Heart right ventricle (tissue), 16 donors: ENCODE data around the gene CDX2. TPM values are rescaled to one million over a fixed set of nuclear protein-coding genes. Genes with fewer than 3 reads are reported as not detected.

Experiments
- ATAC-seq, 8 donors: fragments of 200-7000 bp; cut with Tn5 transposase; one replicate each; pipeline ENCODE4 v1.9.1; 2020; ENCODE audit warnings: mild to moderate bottlenecking in 8 of 8, moderate library complexity in 8 of 8, moderate number of reproducible peaks in 1 of 8
- DNase-seq, 2 donors: peaks; one replicate each; pipeline ENCODE4 v3.0.0-alpha.2; 2020
- H3K27ac ChIP-seq, 10 donors: fragments of 200-600 bp; sonication (generic) in 2 of 10; one replicate each; pipeline versions ENCODE4 v1.5.0 to v1.8.0; 2020 to 2022; ENCODE audit warnings: mild to moderate bottlenecking in 3 of 10
- H3K27me3 ChIP-seq, 7 donors: fragments of 200-600 bp; one replicate each; pipeline ENCODE4 v1.8.0; 2021 to 2022; ENCODE audit warnings: mild to moderate bottlenecking in 2 of 7
- H3K36me3 ChIP-seq, 9 donors: fragments of 200-600 bp; sonication (generic) in 1 of 9; one replicate each; pipeline versions ENCODE4 v1.5.0 to v1.8.0; 2020 to 2022; ENCODE audit warnings: mild to moderate bottlenecking in 2 of 9
- H3K4me1 ChIP-seq, 9 donors: fragments of 200-600 bp; sonication (generic) in 1 of 9; one replicate each; pipeline versions ENCODE4 v1.5.0 to v1.8.0; 2020 to 2022; ENCODE audit warnings: mild to moderate bottlenecking in 4 of 9
- H3K4me3 ChIP-seq, 10 donors: fragments of 200-600 bp; sonication (generic) in 2 of 10; one replicate each; pipeline versions ENCODE4 v1.5.0 to v1.8.0; 2020 to 2022; ENCODE audit warnings: mild to moderate bottlenecking in 7 of 10, moderate library complexity in 2 of 10
- H3K9me3 ChIP-seq, 11 donors: fragments of 200-600 bp in 10 of 11; sonication (generic) in 2 of 11; one replicate each; pipeline versions ENCODE4 v1.5.0 to v1.8.0; 2013 to 2022; ENCODE audit warnings: mild to moderate bottlenecking in 2 of 11, control low read depth in 1 of 11, moderate library complexity in 1 of 11
- WGBS, 2 donors: extraction: QIAGEN DNeasy Blood & Tissue Kit; methylation state at CpG; one replicate each; pipeline ENCODE4 v1.1.7; 2013; ENCODE audit warnings: inconsistent platforms in 1 of 2; 5-methylcytosine and 5-hydroxymethylcytosine counted together
- intact Hi-C, 10 donors: fragments of 100-400 bp; cut with DNase I; formaldehyde crosslinking; loops; one replicate each; pipeline versions ENCODE4 v1.11.1 to v1.14.2; 2022
- polyA plus RNA-seq, 2 donors: library from polyadenylated mRNA; stranded (reverse); fragments of 200-250 nt; gene quantifications; one replicate each; pipeline ENCODE4 v1.2.3, GENCODE V29; 2013
- total RNA-seq, 10 donors: library from RNA; stranded (reverse); fragmentation: NEBNext Ultra II Directional in 3 of 10; extraction: Animal tissue kit (Norgen Biotek cat#: 25700) in 3 of 10; gene quantifications; one replicate each; pipeline versions ENCODE4 v1.2.1 to v1.2.4, GENCODE V29; 2021 to 2023
- TF ChIP-seq, protein P1 (sequence below), 9 donors: fragments of 200-600 bp; sonication (generic) in 2 of 9; IDR thresholded peaks; one replicate each; pipeline versions ENCODE4 v1.5.0 to v1.8.0; 2021 to 2022; ENCODE audit warnings: antibody characterized with exemption in 9 of 9, mild to moderate bottlenecking in 5 of 9, moderate library complexity in 1 of 9
- donor health status: Arrhythmogenic right ventricular cardiomyopathy.
- donor health status: ischemic (EF 13 %, LVEDD 7.1; RV severe dilation, severe dysfunction).
- donor health status: healthy with polysubstance abuse.
- donor health status: DM: no; HTN: yes; CAD: no.
- donor health status: DM: no; HTN: no; CAD: no.
- donor health status: ischemic (EF 25% LVEDD 6.9; RV normal size, moderate dysfunction).
- donor health status: ischemic (EF 25% LVEDD 5.7; RV mildly dilated, moderate dysfunction).
- donor health status: healthy.
- donor health status: DM: yes; HTN: yes; CAD: no.
- donor health status: Ischemic cardiomyopathy.
- donor health status: ischemic (EF 35%, LVEDD 5.7; RV mildly dilated, moderate dysfunction).
- donor health status: nonischemic (EF 11% LVEDD 7.7; RV severe dilation, severe dysfunction).
- donor health status: DM: yes; HTN: yes; CAD: no.
- donor health status: PGD.
- donor health status: ischemic (EF 29% LVEDD 5.4; RV normal size, mild dysfunction).
- donor health status: nonischemic (EF 23%, LVEDD 6.1; RV moderate dilation, normal function).

The CDX2 gene
- total and polyA plus RNA-seq, 12 donors: not detected

DNA sequence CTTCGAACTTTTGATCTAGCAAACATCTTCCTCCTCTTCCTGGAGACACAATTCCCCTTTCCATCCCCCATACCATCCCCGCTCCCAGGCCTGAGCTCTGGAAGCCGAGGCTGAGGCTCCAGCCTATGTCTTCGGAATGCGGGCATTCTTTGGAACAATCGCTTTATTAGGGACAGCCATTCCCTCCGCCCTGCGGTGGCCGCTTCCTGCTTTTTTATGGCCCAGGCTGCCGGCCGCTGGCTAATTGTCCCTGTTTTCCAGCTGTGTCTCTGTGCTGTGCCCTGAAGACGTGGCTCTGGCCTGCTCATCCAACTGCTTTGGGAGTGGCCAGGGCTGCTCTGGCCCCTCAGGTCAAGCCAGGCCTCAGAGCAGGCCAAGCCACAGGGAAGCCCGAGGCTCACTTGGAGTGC is 2.1 kb upstream of the CDX2 start:
- 32 to 36% methylated on average over 13 of the region's 13 CpGs for WGBS, 2 donors
- Histone ChIP-seq H3K27me3 (peaks cover 67 to 100% (median 100%) of the 10 kb centered on the region in 7 donors), H3K27ac (no peak overlapping the region), H3K4me3 (no peak overlapping the region), H3K9me3 (no peaks in the 10 kb centered on the region), H3K36me3 (no peaks in the 10 kb centered on the region), H3K4me1 (peaks cover 0 to 38% (median 19%) of the 10 kb centered on the region in 9 donors)
- no peak for DNase-seq
- intact Hi-C loops: no loop called here
- ATAC-seq: no peak
- TF ChIP-seq, protein P1, sequence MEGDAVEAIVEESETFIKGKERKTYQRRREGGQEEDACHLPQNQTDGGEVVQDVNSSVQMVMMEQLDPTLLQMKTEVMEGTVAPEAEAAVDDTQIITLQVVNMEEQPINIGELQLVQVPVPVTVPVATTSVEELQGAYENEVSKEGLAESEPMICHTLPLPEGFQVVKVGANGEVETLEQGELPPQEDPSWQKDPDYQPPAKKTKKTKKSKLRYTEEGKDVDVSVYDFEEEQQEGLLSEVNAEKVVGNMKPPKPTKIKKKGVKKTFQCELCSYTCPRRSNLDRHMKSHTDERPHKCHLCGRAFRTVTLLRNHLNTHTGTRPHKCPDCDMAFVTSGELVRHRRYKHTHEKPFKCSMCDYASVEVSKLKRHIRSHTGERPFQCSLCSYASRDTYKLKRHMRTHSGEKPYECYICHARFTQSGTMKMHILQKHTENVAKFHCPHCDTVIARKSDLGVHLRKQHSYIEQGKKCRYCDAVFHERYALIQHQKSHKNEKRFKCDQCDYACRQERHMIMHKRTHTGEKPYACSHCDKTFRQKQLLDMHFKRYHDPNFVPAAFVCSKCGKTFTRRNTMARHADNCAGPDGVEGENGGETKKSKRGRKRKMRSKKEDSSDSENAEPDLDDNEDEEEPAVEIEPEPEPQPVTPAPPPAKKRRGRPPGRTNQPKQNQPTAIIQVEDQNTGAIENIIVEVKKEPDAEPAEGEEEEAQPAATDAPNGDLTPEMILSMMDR (IDR thresholded peaks at IDR 0.05): no peak

DNA sequence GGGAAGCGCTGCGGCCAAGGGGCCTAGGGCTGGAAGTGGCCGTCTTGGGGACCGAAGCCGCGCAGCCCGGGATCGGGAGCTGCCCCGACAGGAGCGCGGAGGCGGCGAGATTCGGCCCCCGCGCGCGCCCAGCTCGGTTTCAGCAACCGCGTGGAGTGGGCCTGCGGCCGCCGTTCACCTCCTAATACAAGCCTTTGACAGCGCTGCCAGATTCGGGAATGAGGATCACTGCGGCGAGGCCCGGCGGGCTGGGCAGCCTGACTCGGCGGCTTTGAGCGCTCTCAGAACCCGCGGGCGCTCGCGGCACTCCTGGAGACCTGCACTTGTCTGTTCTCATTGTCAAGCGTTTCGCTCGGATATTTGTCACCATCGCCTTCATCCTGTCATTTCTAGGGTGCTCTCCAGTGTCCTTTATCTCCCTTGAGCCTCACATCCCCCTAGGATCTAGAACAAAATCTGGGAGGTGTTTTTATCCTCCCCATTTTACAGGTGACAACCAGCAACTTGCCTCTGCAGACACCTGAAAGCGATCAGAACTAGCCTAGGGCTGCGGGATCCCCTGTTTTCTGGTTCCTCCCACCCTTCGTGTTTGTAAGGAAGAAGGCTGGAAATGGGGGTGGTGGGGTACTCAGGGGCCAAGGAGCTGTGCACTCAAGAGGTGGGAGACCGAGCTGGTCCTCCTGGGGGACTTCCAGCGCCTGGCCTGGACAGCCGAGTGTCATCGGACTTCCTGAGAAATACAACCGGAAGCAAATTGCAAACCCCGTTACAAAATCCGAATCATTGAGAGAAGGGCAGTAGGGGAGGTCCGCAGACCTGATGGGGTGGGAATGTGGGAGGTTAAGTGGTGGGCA is 1.5 kb upstream of the CDX2 start:
- TF ChIP-seq, protein P1 (IDR thresholded peaks at IDR 0.05): no peak
- no peak for ATAC-seq
- H3K27me3 ChIP-seq: peaks cover 64 to 100% (median 100%) of the 10 kb centered on the region in 7 donors
- intact Hi-C loops: no loop called here
- peaks cover 0 to 37% (median 15%) of the 10 kb centered on the region in 9 donors for H3K4me1 ChIP-seq
- no peaks in the 10 kb centered on the region for H3K36me3 ChIP-seq
- no peak overlapping the region for H3K27ac ChIP-seq
- no peak for DNase-seq
- WGBS, 2 donors: 3 to 5% methylated on average over 53 of the region's 53 CpGs
- H3K4me3 ChIP-seq: no peak overlapping the region
- H3K9me3 ChIP-seq: no peaks in the 10 kb centered on the region

DNA sequence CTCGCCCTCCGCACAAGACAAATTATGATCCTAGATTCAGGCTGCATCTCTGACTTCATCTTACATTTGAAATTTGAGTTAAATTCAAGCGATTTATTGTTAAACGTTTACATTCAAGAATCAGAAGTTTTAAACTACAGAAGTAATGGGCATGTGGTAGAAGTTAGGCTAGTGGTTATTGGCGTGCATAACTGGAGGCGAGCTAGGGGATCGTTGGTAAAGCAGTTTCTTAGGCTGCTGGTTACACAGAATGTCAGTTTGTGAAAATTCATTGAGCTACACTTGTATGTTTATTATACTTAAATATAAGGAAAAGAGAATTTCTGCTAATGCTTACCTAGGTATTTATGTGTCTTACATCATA is 733 bp upstream of the CDX2 start:
- DNase-seq (no peak), ATAC-seq (no peak)
- 6 to 11% methylated on average over 7 of the region's 7 CpGs for WGBS, 2 donors
- TF ChIP-seq, protein P1 (IDR thresholded peaks at IDR 0.05): no peak
- no peak overlapping the region for H3K27ac ChIP-seq
- peaks cover 0 to 35% (median 13%) of the 10 kb centered on the region in 9 donors for H3K4me1 ChIP-seq
- intact Hi-C loops: no loop called here
- H3K36me3 ChIP-seq: no peaks in the 10 kb centered on the region
- H3K9me3 ChIP-seq: no peaks in the 10 kb centered on the region
- H3K4me3 ChIP-seq: no peak overlapping the region
- peaks cover 61 to 100% (median 100%) of the 10 kb centered on the region in 7 donors for H3K27me3 ChIP-seq

- intact Hi-C loops: no loop called here
Observed at GRCh38 chr13:27968316-27969081, 616 bp downstream of the CDX2 start.

More at GRCh38 chr13:27968316-27969081, 616 bp downstream of the CDX2 start:
- Histone ChIP-seq H3K27ac (no peak overlapping the region), H3K27me3 (peaks cover 60 to 100% (median 100%) of the 10 kb centered on the region in 7 donors), H3K4me1 (peaks cover 0 to 35% (median 13%) of the 10 kb centered on the region in 9 donors), H3K9me3 (no peaks in the 10 kb centered on the region), H3K4me3 (peak overlapping the region in 1 of 10 donors; percentile 10), H3K36me3 (no peaks in the 10 kb centered on the region)
- 1% methylated on average over 82 to 85 of the region's 86 CpGs for WGBS, 2 donors
- TF ChIP-seq, protein P1 (IDR thresholded peaks at IDR 0.05): no peak
- DNase-seq: no peak
- ATAC-seq: peak in 1 of 8 donors; percentile 22
